ENCODE measurements around the gene ACER1.

Gene ACER1

GRCh38 chr19:6372594-6373095 lies 39.2 kb upstream of the ACER1 start, which contains the start of gene ALKBH7:
Gene ALKBH7 (plus strand): TSS chr19:6372794. CDS start chr19:6372821, 27 bp downstream.
- Histone ChIP-seq H3K27me3 (ENCODE audit: control insufficient read depth in 1 of 2, insufficient read depth in 1 of 2, low read length in 2 of 2) (no peaks in the 10 kb centered on the region), H2BK15ac (ENCODE audit: low read depth, poor library complexity, severe bottlenecking) (peak within 1 kb of the TSS; percentile 99), H3K4me2 (ENCODE audit: low read length, poor library complexity, severe bottlenecking) (peak within 1 kb of the TSS; percentile 81), H3K27ac (ENCODE audit: low read length, poor library complexity, severe bottlenecking) (peak within 1 kb of the TSS; percentile 89), H2BK12ac (ENCODE audit: low read length in 2 of 2) (peak within 1 kb of the TSS in 1 of 2 experiments; percentile 75), H3K79me1 (replicated peaks; ENCODE audit: low read length, poor library complexity, severe bottlenecking) (peaks cover 7% of the 10 kb centered on the region), H3K4me1 (ENCODE audit: control insufficient read depth, insufficient read depth, low read depth, low read length) (peaks cover 27% of the 10 kb centered on the region), H3K36me3 (ENCODE audit: control insufficient read depth in 1 of 2, insufficient read depth in 2 of 2, low read depth in 1 of 2, low read length in 2 of 2) (peaks cover 17 to 42% of the 10 kb centered on the region in 2 experiments), H4K91ac (ENCODE audit: low read length) (peak within 1 kb of the TSS; percentile 90), H3K4ac (ENCODE audit: low read depth in 1 of 2, low read length in 2 of 2) (peak within 1 kb of the TSS; percentile 84 to 98), H3K14ac (ENCODE audit: low read length in 2 of 2) (peak within 1 kb of the TSS in 1 of 2 experiments; percentile 98), H3K23ac (ENCODE audit: low read length in 2 of 2) (peak within 1 kb of the TSS in 1 of 2 experiments; percentile 27), H3K9ac (ENCODE audit: low read length) (peak within 1 kb of the TSS; percentile 88), H2AFZ (ENCODE audit: low read depth, low read length) (peak within 1 kb of the TSS; percentile 97), H3K9me3 (ENCODE audit: control insufficient read depth, low read length) (no peaks in the 10 kb centered on the region), H3K18ac (ENCODE audit: low read depth in 1 of 2, low read length in 2 of 2) (peak within 1 kb of the TSS; percentile 97 to 98), H4K8ac (ENCODE audit: low read length) (peak within 1 kb of the TSS; percentile 98), H2BK120ac (ENCODE audit: low read depth, low read length) (peak within 1 kb of the TSS; percentile 64), H2AK5ac (ENCODE audit: low read length, severe bottlenecking) (peak within 1 kb of the TSS; percentile 54), H3K4me3 (ENCODE audit: insufficient read depth in 1 of 2, low read depth in 1 of 2, low read length in 2 of 2) (peak within 1 kb of the TSS; percentile 89 to 100), H2BK5ac (ENCODE audit: low read depth, low read length, poor library complexity, severe bottlenecking) (peak within 1 kb of the TSS; percentile 95)
- under 1% methylated on average over 46 of the region's 47 CpGs for WGBS
- DNase-seq, result peak; percentile 100

GRCh38 chr19:6364353-6364752 lies 30.9 kb upstream of the ACER1 start:
- Histone ChIP-seq H3K27ac (ENCODE audit: low read length, poor library complexity, severe bottlenecking) (no peak overlapping the region), H3K4ac (ENCODE audit: low read depth in 1 of 2, low read length in 2 of 2) (no peak overlapping the region), H3K9ac (ENCODE audit: low read length) (no peak overlapping the region), H2BK5ac (ENCODE audit: low read depth, low read length, poor library complexity, severe bottlenecking) (no peak overlapping the region), H2BK12ac (ENCODE audit: low read length in 2 of 2) (no peak overlapping the region), H3K23ac (ENCODE audit: low read length in 2 of 2) (no peak overlapping the region), H3K9me3 (ENCODE audit: control insufficient read depth, low read length) (no peaks in the 10 kb centered on the region), H3K14ac (ENCODE audit: low read length in 2 of 2) (no peak overlapping the region), H4K8ac (ENCODE audit: low read length) (peak overlapping the region; percentile 75), H3K79me1 (replicated peaks; ENCODE audit: low read length, poor library complexity, severe bottlenecking) (peaks cover 22% of the 10 kb centered on the region), H3K27me3 (ENCODE audit: control insufficient read depth in 1 of 2, insufficient read depth in 1 of 2, low read length in 2 of 2) (no peaks in the 10 kb centered on the region), H3K4me3 (ENCODE audit: insufficient read depth in 1 of 2, low read depth in 1 of 2, low read length in 2 of 2) (no peak overlapping the region), H2BK15ac (ENCODE audit: low read depth, poor library complexity, severe bottlenecking) (no peak overlapping the region), H3K4me1 (ENCODE audit: control insufficient read depth, insufficient read depth, low read depth, low read length) (peaks cover 5% of the 10 kb centered on the region), H3K4me2 (ENCODE audit: low read length, poor library complexity, severe bottlenecking) (no peak overlapping the region), H3K18ac (ENCODE audit: low read depth in 1 of 2, low read length in 2 of 2) (no peak overlapping the region), H3K36me3 (ENCODE audit: control insufficient read depth in 1 of 2, insufficient read depth in 2 of 2, low read depth in 1 of 2, low read length in 2 of 2) (peaks cover 50 to 55% of the 10 kb centered on the region in 2 experiments), H4K91ac (ENCODE audit: low read length) (peak overlapping the region; percentile 67), H2BK120ac (ENCODE audit: low read depth, low read length) (no peak overlapping the region), H2AK5ac (ENCODE audit: low read length, severe bottlenecking) (no peak overlapping the region), H2AFZ (ENCODE audit: low read depth, low read length) (no peak overlapping the region)
- 98% methylated on average over 21 of the region's 21 CpGs for WGBS
- DNase-seq, result no peak

GRCh38 chr19:6362351-6362801 lies 29.0 kb upstream of the ACER1 start:
- peak overlapping the region; percentile 70 for H2AK5ac ChIP-seq (ENCODE audit: low read length, severe bottlenecking)
- no peak overlapping the region for H3K4ac ChIP-seq (ENCODE audit: low read depth in 1 of 2, low read length in 2 of 2)
- no peak overlapping the region for H4K8ac ChIP-seq (ENCODE audit: low read length)
- peaks cover 22% of the 10 kb centered on the region for H3K79me1 ChIP-seq (replicated peaks; ENCODE audit: low read length, poor library complexity, severe bottlenecking)
- DNase-seq, result peak; percentile 12
- peak overlapping the region; percentile 88 to 96 for H3K4me3 ChIP-seq (ENCODE audit: insufficient read depth in 1 of 2, low read depth in 1 of 2, low read length in 2 of 2)
- peak overlapping the region; percentile 87 for H3K9ac ChIP-seq (ENCODE audit: low read length)
- H2BK15ac ChIP-seq (ENCODE audit: low read depth, poor library complexity, severe bottlenecking), result peak overlapping the region; percentile 70
- H3K27me3 ChIP-seq (ENCODE audit: control insufficient read depth in 1 of 2, insufficient read depth in 1 of 2, low read length in 2 of 2), result no peaks in the 10 kb centered on the region
- H2AFZ ChIP-seq (ENCODE audit: low read depth, low read length), result no peak overlapping the region
- no peak overlapping the region for H3K14ac ChIP-seq (ENCODE audit: low read length in 2 of 2)
- peak overlapping the region in 1 of 2 experiments; percentile 24 for H2BK12ac ChIP-seq (ENCODE audit: low read length in 2 of 2)
- H3K4me1 ChIP-seq (ENCODE audit: control insufficient read depth, insufficient read depth, low read depth, low read length), result peaks cover 5% of the 10 kb centered on the region
- no peak overlapping the region for H2BK120ac ChIP-seq (ENCODE audit: low read depth, low read length)
- no peak overlapping the region for H3K27ac ChIP-seq (ENCODE audit: low read length, poor library complexity, severe bottlenecking)
- H3K23ac ChIP-seq (ENCODE audit: low read length in 2 of 2), result no peak overlapping the region
- H3K4me2 ChIP-seq (ENCODE audit: low read length, poor library complexity, severe bottlenecking), result peak overlapping the region; percentile 58
- H3K18ac ChIP-seq (ENCODE audit: low read depth in 1 of 2, low read length in 2 of 2), result no peak overlapping the region
- no peak overlapping the region for H2BK5ac ChIP-seq (ENCODE audit: low read depth, low read length, poor library complexity, severe bottlenecking)
- peaks cover 32 to 38% of the 10 kb centered on the region in 2 experiments for H3K36me3 ChIP-seq (ENCODE audit: control insufficient read depth in 1 of 2, insufficient read depth in 2 of 2, low read depth in 1 of 2, low read length in 2 of 2)
- no peaks in the 10 kb centered on the region for H3K9me3 ChIP-seq (ENCODE audit: control insufficient read depth, low read length)
- 57% methylated on average over 11 of the region's 11 CpGs for WGBS
- H4K91ac ChIP-seq (ENCODE audit: low read length), result no peak overlapping the region

- H3K14ac ChIP-seq (ENCODE audit: low read length in 2 of 2), result no peak overlapping the region
- peak overlapping the region; percentile 68 for H4K91ac ChIP-seq (ENCODE audit: low read length)
- H4K8ac ChIP-seq (ENCODE audit: low read length), result peak overlapping the region; percentile 98
- no peak overlapping the region for H3K27ac ChIP-seq (ENCODE audit: low read length, poor library complexity, severe bottlenecking)
- peak overlapping the region; percentile 14 to 35 for H3K4ac ChIP-seq (ENCODE audit: low read depth in 1 of 2, low read length in 2 of 2)
- peak overlapping the region; percentile 87 for H3K9ac ChIP-seq (ENCODE audit: low read length)
- no peak overlapping the region for H2BK12ac ChIP-seq (ENCODE audit: low read length in 2 of 2)
- H3K9me3 ChIP-seq (ENCODE audit: control insufficient read depth, low read length), result no peaks in the 10 kb centered on the region
- H3K18ac ChIP-seq (ENCODE audit: low read depth in 1 of 2, low read length in 2 of 2), result peak overlapping the region; percentile 93 to 96
- H3K27me3 ChIP-seq (ENCODE audit: control insufficient read depth in 1 of 2, insufficient read depth in 1 of 2, low read length in 2 of 2), result no peaks in the 10 kb centered on the region
- H2AK5ac ChIP-seq (ENCODE audit: low read length, severe bottlenecking), result peak overlapping the region; percentile 70
- H3K4me3 ChIP-seq (ENCODE audit: insufficient read depth in 1 of 2, low read depth in 1 of 2, low read length in 2 of 2), result peak overlapping the region; percentile 88 to 96
- H3K4me1 ChIP-seq (ENCODE audit: control insufficient read depth, insufficient read depth, low read depth, low read length), result peaks cover 5% of the 10 kb centered on the region
- no peak for DNase-seq
- H2BK120ac ChIP-seq (ENCODE audit: low read depth, low read length), result peak overlapping the region; percentile 49
- 0% methylated on average over 7 of the region's 7 CpGs for WGBS
- no peak overlapping the region for H2BK5ac ChIP-seq (ENCODE audit: low read depth, low read length, poor library complexity, severe bottlenecking)
- peak overlapping the region; percentile 65 for H2AFZ ChIP-seq (ENCODE audit: low read depth, low read length)
- H2BK15ac ChIP-seq (ENCODE audit: low read depth, poor library complexity, severe bottlenecking), result peak overlapping the region; percentile 90
- peak overlapping the region; percentile 58 for H3K4me2 ChIP-seq (ENCODE audit: low read length, poor library complexity, severe bottlenecking)
- H3K79me1 ChIP-seq (replicated peaks; ENCODE audit: low read length, poor library complexity, severe bottlenecking), result peaks cover 22% of the 10 kb centered on the region
- H3K23ac ChIP-seq (ENCODE audit: low read length in 2 of 2), result peak overlapping the region in 1 of 2 experiments; percentile 79
- peaks cover 29 to 34% of the 10 kb centered on the region in 2 experiments for H3K36me3 ChIP-seq (ENCODE audit: control insufficient read depth in 1 of 2, insufficient read depth in 2 of 2, low read depth in 1 of 2, low read length in 2 of 2)
Observed at GRCh38 chr19:6362027-6362350, 28.6 kb upstream of the ACER1 start.
